Measurements from ENCODE around the gene UTS2B. TPM values are rescaled to one million over a fixed set of nuclear protein-coding genes. Genes with fewer than 3 reads are reported as not detected.
A peak's percentile ranks its signal among the peaks of the same experiment; 100 is the strongest.

The UTS2B gene
- total RNA-seq, 2 donors from 2014 or later: not detected

GRCh38 chr3:191269289-191270085 is 60.8 kb downstream of the UTS2B start:
- no peak overlapping the region for H3K4me3 Mint-ChIP-seq
- no peak for ATAC-seq
- no peak for DNase-seq (ENCODE audit: low spot score)
- H3K9me3 Mint-ChIP-seq: peaks cover 4% of the 10 kb centered on the region
- no peaks in the 10 kb centered on the region for H3K36me3 Mint-ChIP-seq
- H3K4me1 Mint-ChIP-seq (ENCODE audit: low read depth in 2 of 2): no peaks in the 10 kb centered on the region
- H3K27me3 Mint-ChIP-seq: peaks cover 0 to 8% of the 10 kb centered on the region in 2 donors
- no peak overlapping the region for H3K27ac Mint-ChIP-seq

- DNase-seq (ENCODE audit: low spot score) (no peak), ATAC-seq (no peak)
- Mint-ChIP-seq H3K36me3 (no peaks in the 10 kb centered on the region), H3K9me3 (peaks cover 7% of the 10 kb centered on the region), H3K27me3 (peaks cover 2 to 8% of the 10 kb centered on the region in 2 donors), H3K4me1 (ENCODE audit: low read depth in 2 of 2) (peaks cover 0 to 2% of the 10 kb centered on the region in 2 donors), H3K27ac (no peak overlapping the region), H3K4me3 (no peak overlapping the region)
These were observed 61.6 kb downstream of the UTS2B start for GRCh38 chr3:191268737-191269136.

GRCh38 chr3:191263850-191264249 is 66.5 kb downstream of the UTS2B start:
- peaks cover 0 to 2% of the 10 kb centered on the region in 2 donors for H3K27me3 Mint-ChIP-seq
- no peaks in the 10 kb centered on the region for H3K36me3 Mint-ChIP-seq
- no peak overlapping the region for H3K4me3 Mint-ChIP-seq
- peaks cover 0 to 3% of the 10 kb centered on the region in 2 donors for H3K4me1 Mint-ChIP-seq (ENCODE audit: low read depth in 2 of 2)
- DNase-seq (ENCODE audit: low spot score) (no peak), ATAC-seq (no peak)
- H3K9me3 Mint-ChIP-seq: peaks cover 7% of the 10 kb centered on the region
- H3K27ac Mint-ChIP-seq: no peak overlapping the region

- ATAC-seq (peak in 1 of 2 donors; percentile 51), DNase-seq (ENCODE audit: low spot score) (no peak)
- Mint-ChIP-seq H3K4me1 (ENCODE audit: low read depth in 2 of 2) (peaks cover 0 to 3% of the 10 kb centered on the region in 2 donors), H3K36me3 (no peaks in the 10 kb centered on the region), H3K4me3 (no peak overlapping the region), H3K9me3 (peaks cover 7% of the 10 kb centered on the region), H3K27ac (no peak overlapping the region), H3K27me3 (peaks cover 0 to 2% of the 10 kb centered on the region in 2 donors)
These were observed 67.0 kb downstream of the UTS2B start for GRCh38 chr3:191263365-191263764.

GRCh38 chr3:191262650-191263049 is 67.7 kb downstream of the UTS2B start:
- Mint-ChIP-seq H3K4me3 (no peak overlapping the region), H3K27ac (no peak overlapping the region)

GRCh38 chr3:191261304-191261638 is 69.1 kb downstream of the UTS2B start:
- no peak for ATAC-seq
- no peak overlapping the region for H3K4me3 Mint-ChIP-seq
- DNase-seq (ENCODE audit: low spot score): no peak
- peaks cover 0 to 2% of the 10 kb centered on the region in 2 donors for H3K27me3 Mint-ChIP-seq
- H3K9me3 Mint-ChIP-seq: peaks cover 2% of the 10 kb centered on the region
- H3K27ac Mint-ChIP-seq: no peak overlapping the region
- H3K4me1 Mint-ChIP-seq (ENCODE audit: low read depth in 2 of 2): peaks cover 0 to 3% of the 10 kb centered on the region in 2 donors
- no peaks in the 10 kb centered on the region for H3K36me3 Mint-ChIP-seq

More at GRCh38 chr3:191262650-191263049, 67.7 kb downstream of the UTS2B start:
- Mint-ChIP-seq H3K4me1 (ENCODE audit: low read depth in 2 of 2) (peaks cover 0 to 3% of the 10 kb centered on the region in 2 donors), H3K36me3 (no peaks in the 10 kb centered on the region), H3K27me3 (peaks cover 0 to 2% of the 10 kb centered on the region in 2 donors), H3K9me3 (peaks cover 7% of the 10 kb centered on the region)
- ATAC-seq: no peak
- DNase-seq (ENCODE audit: low spot score): no peak

GRCh38 chr3:191260431-191261303 is 69.7 kb downstream of the UTS2B start:
- Mint-ChIP-seq H3K27ac (no peak overlapping the region), H3K27me3 (peaks cover 0 to 2% of the 10 kb centered on the region in 2 donors), H3K36me3 (no peaks in the 10 kb centered on the region), H3K9me3 (peaks cover 2% of the 10 kb centered on the region), H3K4me3 (no peak overlapping the region), H3K4me1 (ENCODE audit: low read depth in 2 of 2) (peaks cover 0 to 3% of the 10 kb centered on the region in 2 donors)
- ATAC-seq (no peak), DNase-seq (ENCODE audit: low spot score) (no peak)

GRCh38 chr3:191259486-191259885 is 70.8 kb downstream of the UTS2B start:
- DNase-seq (ENCODE audit: low spot score): no peak
- peaks cover 0 to 2% of the 10 kb centered on the region in 2 donors for H3K27me3 Mint-ChIP-seq
- H3K4me3 Mint-ChIP-seq: no peak overlapping the region
- H3K36me3 Mint-ChIP-seq: no peaks in the 10 kb centered on the region
- H3K4me1 Mint-ChIP-seq (ENCODE audit: low read depth in 2 of 2): peaks cover 0 to 3% of the 10 kb centered on the region in 2 donors
- ATAC-seq: no peak
- peaks cover 2% of the 10 kb centered on the region for H3K9me3 Mint-ChIP-seq
- no peak overlapping the region for H3K27ac Mint-ChIP-seq

GRCh38 chr3:191257286-191257685 is 73.0 kb downstream of the UTS2B start:
- Mint-ChIP-seq H3K27ac (no peak overlapping the region), H3K27me3 (no peaks in the 10 kb centered on the region), H3K4me3 (no peak overlapping the region), H3K9me3 (no peaks in the 10 kb centered on the region), H3K4me1 (ENCODE audit: low read depth in 2 of 2) (peaks cover 0 to 6% of the 10 kb centered on the region in 2 donors), H3K36me3 (no peaks in the 10 kb centered on the region)
- ATAC-seq: no peak
- no peak for DNase-seq (ENCODE audit: low spot score)

- H3K36me3 Mint-ChIP-seq: no peaks in the 10 kb centered on the region
These were observed 73.9 kb downstream of the UTS2B start for GRCh38 chr3:191256405-191256804.

GRCh38 chr3:191255156-191255555 is 75.2 kb downstream of the UTS2B start:
- H3K27ac Mint-ChIP-seq: no peak overlapping the region
- peaks cover 0 to 6% of the 10 kb centered on the region in 2 donors for H3K4me1 Mint-ChIP-seq (ENCODE audit: low read depth in 2 of 2)
- H3K9me3 Mint-ChIP-seq: no peaks in the 10 kb centered on the region
- DNase-seq (ENCODE audit: low spot score) (no peak), ATAC-seq (no peak)
- no peak overlapping the region for H3K4me3 Mint-ChIP-seq
- H3K36me3 Mint-ChIP-seq: no peaks in the 10 kb centered on the region
- no peaks in the 10 kb centered on the region for H3K27me3 Mint-ChIP-seq

More at GRCh38 chr3:191256405-191256804, 73.9 kb downstream of the UTS2B start:
- Mint-ChIP-seq H3K4me1 (ENCODE audit: low read depth in 2 of 2) (peaks cover 0 to 6% of the 10 kb centered on the region in 2 donors), H3K9me3 (no peaks in the 10 kb centered on the region), H3K27ac (no peak overlapping the region), H3K4me3 (no peak overlapping the region), H3K27me3 (no peaks in the 10 kb centered on the region)
- no peak for ATAC-seq
- DNase-seq (ENCODE audit: low spot score): no peak

GRCh38 chr3:191254098-191254873 is 76.0 kb downstream of the UTS2B start:
- DNase-seq (ENCODE audit: low spot score) (no peak), ATAC-seq (no peak)
- H3K4me3 Mint-ChIP-seq: no peak overlapping the region
- no peaks in the 10 kb centered on the region for H3K36me3 Mint-ChIP-seq
- H3K27me3 Mint-ChIP-seq: no peaks in the 10 kb centered on the region
- H3K27ac Mint-ChIP-seq: no peak overlapping the region
- H3K9me3 Mint-ChIP-seq: no peaks in the 10 kb centered on the region
- H3K4me1 Mint-ChIP-seq (ENCODE audit: low read depth in 2 of 2): peaks cover 0 to 6% of the 10 kb centered on the region in 2 donors

GRCh38 chr3:191253089-191253799 is 77.1 kb downstream of the UTS2B start:
- Mint-ChIP-seq H3K27me3 (no peaks in the 10 kb centered on the region), H3K4me1 (ENCODE audit: low read depth in 2 of 2) (peaks cover 0 to 6% of the 10 kb centered on the region in 2 donors)
- ATAC-seq: no peak

More at GRCh38 chr3:191253089-191253799, 77.1 kb downstream of the UTS2B start:
- Mint-ChIP-seq H3K9me3 (no peaks in the 10 kb centered on the region), H3K36me3 (no peaks in the 10 kb centered on the region), H3K27ac (no peak overlapping the region), H3K4me3 (peak overlapping the region; percentile 32)
- no peak for DNase-seq (ENCODE audit: low spot score)

Measured in natural killer cell treated with Interleukin-12 subunit alpha and Interleukin-12 subunit beta and Interleukin-15 and Interleukin-18, amount 100 ng/mL, for 72 hours (primary cell).